Loucy (cell line): Measurements from ENCODE around the gene SUSD6.

Experiments
- H2AFZ ChIP-seq: fragments of 200-600 bp; sonication (generic); 2 replicates; pipeline ENCODE4 v1.6.0; 2016; ENCODE audit warnings: antibody characterized with exemption, mild to moderate bottlenecking, low read length, moderate library complexity
- H3F3A ChIP-seq: fragments of 200-600 bp; 2 replicates; pipeline ENCODE4 v1.6.0; 2016; ENCODE audit warnings: antibody characterized with exemption, low read depth, mild to moderate bottlenecking
- H3K27me3 ChIP-seq: fragments of 200-600 bp; sonication (generic); 2 replicates; pipeline ENCODE4 v1.6.1; 2014; ENCODE audit warnings: low read length, mild to moderate bottlenecking; ENCODE audit not compliant: insufficient read depth, poor library complexity, severe bottlenecking
- H3K36me3 ChIP-seq: fragments of 200-600 bp; sonication (generic); 2 replicates; pipeline ENCODE4 v1.6.1; 2016; ENCODE audit warnings: low read length; ENCODE audit not compliant: insufficient read depth
- H3K4me1 ChIP-seq: fragments of 200-600 bp; sonication (generic); 2 replicates; pipeline ENCODE4 v1.5.1; 2014; ENCODE audit warnings: low read length, mild to moderate bottlenecking; ENCODE audit not compliant: insufficient read depth, poor library complexity, severe bottlenecking
- H3K4me2 ChIP-seq: fragments of 200-600 bp; sonication (generic); 2 replicates; pipeline ENCODE4 v1.6.0; 2014; ENCODE audit warnings: antibody characterized with exemption, low read length, low read depth, mild to moderate bottlenecking; ENCODE audit not compliant: poor library complexity, severe bottlenecking
- H3K4me3 ChIP-seq: fragments of 200-600 bp; sonication (generic); 2 replicates; pipeline ENCODE4 v1.5.1; 2014; ENCODE audit warnings: low read length, mild to moderate bottlenecking, mixed read lengths; ENCODE audit not compliant: poor library complexity, severe bottlenecking
- H3K79me2 ChIP-seq: fragments of 200-600 bp; sonication (generic); 2 replicates; pipeline ENCODE4 v1.6.1; 2014; ENCODE audit warnings: low read length; ENCODE audit not compliant: insufficient read depth
- H3K9ac ChIP-seq: fragments of 200-600 bp; sonication (generic); 2 replicates; pipeline ENCODE4 v1.6.0; 2014; ENCODE audit warnings: mild to moderate bottlenecking, low read depth, low read length, moderate library complexity; ENCODE audit not compliant: poor library complexity, severe bottlenecking
- H3K9me2 ChIP-seq: fragments of 200-600 bp; sonication (generic); replicated peaks from 2 replicates; pipeline ENCODE4 v1.6.1; 2016; ENCODE audit warnings: low read depth, low read length, mixed read lengths
- H3K9me3 ChIP-seq: fragments of 200-600 bp; sonication (generic); 2 replicates; pipeline ENCODE4 v1.6.1; 2014; ENCODE audit warnings: mild to moderate bottlenecking, antibody characterized with exemption, low read length, low read depth; ENCODE audit not compliant: insufficient read depth
- H4K20me1 ChIP-seq: fragments of 200-600 bp; sonication (generic); 2 replicates; pipeline ENCODE4 v1.6.0; 2014; ENCODE audit warnings: antibody characterized with exemption, low read length, mild to moderate bottlenecking; ENCODE audit not compliant: insufficient read depth, poor library complexity, severe bottlenecking
- CTCF ChIP-seq: fragments of 200-600 bp; sonication (generic); conservative IDR thresholded peaks from 2 replicates; pipeline ENCODE4 v1.5.1; 2014; ENCODE audit warnings: mild to moderate bottlenecking, antibody characterized with exemption, low read length
- EZH2phosphoT487 ChIP-seq: fragments of 200-600 bp; IDR thresholded peaks from 2 replicates; pipeline ENCODE4 v1.6.1; 2018; ENCODE audit warnings: antibody characterized with exemption, mild to moderate bottlenecking, moderate library complexity, borderline replicate concordance

SUSD6 gene

GRCh38 chr14:69680297-69680696, 68.9 kb downstream of the SUSD6 start:
- peaks cover 5% of the 10 kb centered on the region; the same call in 1 of the 2 replicates for H3K36me3 ChIP-seq
- no peak overlapping the region for H2AFZ ChIP-seq
- no peak overlapping the region for H3K4me3 ChIP-seq
- H3K79me2 ChIP-seq, result peaks cover 96% of the 10 kb centered on the region
- H3K9me3 ChIP-seq, result no peaks in the 10 kb centered on the region
- H3K4me2 ChIP-seq, result no peak overlapping the region
- H3K4me1 ChIP-seq, result peaks cover 36% of the 10 kb centered on the region
- no peak overlapping the region for H3K9ac ChIP-seq
- H3K9me2 ChIP-seq, result no peaks in the 10 kb centered on the region
- H3F3A ChIP-seq, result no peaks in the 10 kb centered on the region
- no peak for TF ChIP-seq EZH2phosphoT487
- no peak for TF ChIP-seq CTCF
- H4K20me1 ChIP-seq, result peaks cover 5% of the 10 kb centered on the region
- no peaks in the 10 kb centered on the region for H3K27me3 ChIP-seq

GRCh38 chr14:69682136-69682535, 70.7 kb downstream of the SUSD6 start:
- no peak overlapping the region for H3K4me2 ChIP-seq
- no peak overlapping the region for H3K9ac ChIP-seq

GRCh38 chr14:69682621-69683263, 71.3 kb downstream of the SUSD6 start:
- no peak overlapping the region for H2AFZ ChIP-seq
- H3F3A ChIP-seq, result no peaks in the 10 kb centered on the region
- H3K36me3 ChIP-seq, result peaks cover 4% of the 10 kb centered on the region; the same call in 1 of the 2 replicates
- H3K4me1 ChIP-seq, result peaks cover 47% of the 10 kb centered on the region
- no peaks in the 10 kb centered on the region for H3K9me3 ChIP-seq
- no peak overlapping the region for H3K4me3 ChIP-seq
- no peaks in the 10 kb centered on the region for H3K27me3 ChIP-seq
- H3K79me2 ChIP-seq, result peaks cover 94% of the 10 kb centered on the region
- no peaks in the 10 kb centered on the region for H3K9me2 ChIP-seq
- H4K20me1 ChIP-seq, result peaks cover 8% of the 10 kb centered on the region
- H3K9ac ChIP-seq, result peak overlapping the region; percentile 9
- no peak for TF ChIP-seq CTCF
- TF ChIP-seq EZH2phosphoT487, result no peak
- no peak overlapping the region for H3K4me2 ChIP-seq

More at GRCh38 chr14:69682136-69682535, 70.7 kb downstream of the SUSD6 start:
- Histone ChIP-seq H2AFZ (no peak overlapping the region), H3K9me3 (no peaks in the 10 kb centered on the region), H4K20me1 (peaks cover 8% of the 10 kb centered on the region), H3K4me3 (no peak overlapping the region), H3K4me1 (peaks cover 42% of the 10 kb centered on the region), H3K36me3 (peaks cover 4% of the 10 kb centered on the region; the same call in 1 of the 2 replicates), H3F3A (no peaks in the 10 kb centered on the region), H3K79me2 (peaks cover 94% of the 10 kb centered on the region), H3K9me2 (no peaks in the 10 kb centered on the region), H3K27me3 (no peaks in the 10 kb centered on the region)
- TF ChIP-seq CTCF, result no peak
- no peak for TF ChIP-seq EZH2phosphoT487
